GM12878 (cell line): ENCODE data around the gene WWOX. TPM values are rescaled to one million over a fixed set of nuclear protein-coding genes. Genes with fewer than 3 reads are reported as not detected.

Experiments used
- ATAC-seq: fragments of 200-7000 bp; cut with Tn5 transposase; 3 replicates; pipeline ENCODE4 v1.9.1; 2020; ENCODE audit warnings: mild to moderate bottlenecking, moderate library complexity
- BruUV-seq: library from RNA; stranded (reverse); fragments of 400-500 nt; replicated peaks from 2 replicates; lab custom pipeline; 2021; lab: Mats Ljungman, UMichigan
- CTCF ChIA-PET: fragments of 300-600 bp; sonication (Branson Sonifier 250); formaldehyde crosslinking; extraction: SDS; loops from one replicate; lab custom pipeline; 2021; ENCODE audit warnings: inconsistent platforms; lab: Yijun Ruan, JAX
- POLR2A ChIA-PET: fragments of 350-600 bp; formaldehyde crosslinking; extraction: SDS; loops from one replicate; lab custom pipeline; 2021; ENCODE audit warnings: inconsistent platforms; lab: Charles Lee
- RAD21 ChIA-PET: fragments of 300-600 bp; sonication (Branson Sonifier 250); formaldehyde crosslinking; loops from one replicate; lab custom pipeline; 2023; ENCODE audit warnings: antibody characterized with exemption; ENCODE audit not compliant: unreplicated experiment; lab: Charles Lee
- SMC1A ChIA-PET: fragments of 300-600 bp; sonication (Branson Sonifier 250); formaldehyde crosslinking; loops from one replicate; lab custom pipeline; 2023; ENCODE audit not compliant: unreplicated experiment, uncharacterized antibody; lab: Charles Lee
- DNase-seq: peaks from one replicate; pipeline ENCODE4 v3.0.0-alpha.2; 2011; ENCODE audit warnings: low read depth, low spot score
- FAIRE-seq: peaks from 3 replicates; lab custom pipeline; 2011; peaks lifted over from hg19 to GRCh38; lab: Jason Lieb, UNC
- H2AFZ ChIP-seq: 2 replicates; pipeline ENCODE4 v1.6.0; 2011; ENCODE audit warnings: low read depth, low read length, control low read depth; ENCODE audit not compliant: control insufficient read depth
- H3K27ac ChIP-seq: 2 replicates; pipeline ENCODE4 v1.5.1; 2011; ENCODE audit warnings: control low read depth; ENCODE audit not compliant: control insufficient read depth, insufficient read depth
- H3K27me3 ChIP-seq, 2 experiments: replicated peaks in 1 of 2; 2 replicates each; pipeline versions ENCODE4 v1.6.0 to v1.6.1; 2011; ENCODE audit warnings: low read length in 1 of 2; ENCODE audit not compliant: control insufficient read depth in 2 of 2, insufficient read depth in 2 of 2
- H3K36me3 ChIP-seq, 2 experiments: 2 replicates each; pipeline ENCODE4 v1.5.1; 2011; ENCODE audit warnings: low read length in 1 of 2; ENCODE audit not compliant: control insufficient read depth in 2 of 2, insufficient read depth in 2 of 2
- H3K4me1 ChIP-seq: 2 replicates; pipeline ENCODE4 v1.6.1; 2011; ENCODE audit warnings: mild to moderate bottlenecking, low read length, moderate library complexity, mixed read lengths; ENCODE audit not compliant: control insufficient read depth, insufficient read depth
- H3K4me2 ChIP-seq: 2 replicates; pipeline ENCODE4 v1.6.0; 2011; ENCODE audit warnings: control low read depth; ENCODE audit not compliant: control insufficient read depth, insufficient read depth
- H3K4me3 ChIP-seq: fragments of 200-600 bp; sonication (generic); 2 replicates; pipeline ENCODE4 v1.5.1; 2016
- H3K79me2 ChIP-seq: 2 replicates; pipeline ENCODE4 v1.6.0; 2011; ENCODE audit warnings: low read length; ENCODE audit not compliant: control insufficient read depth, insufficient read depth
- H3K9ac ChIP-seq: 2 replicates; pipeline ENCODE4 v1.8.0; 2011; ENCODE audit warnings: low read length, control low read depth, mixed read lengths; ENCODE audit not compliant: control insufficient read depth, insufficient read depth
- H3K9me3 ChIP-seq: replicated peaks from 3 replicates; pipeline ENCODE4 v1.5.1; 2011; ENCODE audit warnings: mild to moderate bottlenecking, low read length; ENCODE audit not compliant: control insufficient read depth, insufficient read depth
- H4K20me1 ChIP-seq: 2 replicates; pipeline ENCODE4 v1.6.0; 2011; ENCODE audit not compliant: control insufficient read depth, insufficient read depth
- ATF7 ChIP-seq: fragments of 450-650 bp; IDR thresholded peaks from 2 replicates; pipeline ENCODE4 v1.6.1; 2016; ENCODE audit warnings: low read depth, mild to moderate bottlenecking
- CHD2 ChIP-seq: IDR thresholded peaks from 2 replicates; pipeline ENCODE4 v1.6.1; 2011; ENCODE audit warnings: low read depth, low read length, improper control_type of control experiment, borderline replicate concordance
- CREB1 ChIP-seq: IDR thresholded peaks from 2 replicates; pipeline ENCODE4 v1.6.1; 2012; ENCODE audit warnings: low read depth, mild to moderate bottlenecking, inconsistent platforms
- DPF2 ChIP-seq: fragments of 450-650 bp; IDR thresholded peaks from 2 replicates; pipeline ENCODE4 v1.6.1; 2017; ENCODE audit warnings: mild to moderate bottlenecking
- E2F4 ChIP-seq: IDR thresholded peaks from 2 replicates; pipeline ENCODE4 v1.6.1; 2012; ENCODE audit warnings: low read depth, low read length, improper control_type of control experiment
- EP300 ChIP-seq, 2 experiments: fragments of 150-350 bp in 1 of 2; IDR thresholded peaks; 2 replicates each; pipeline ENCODE4 v1.6.1; 2011 to 2012; ENCODE audit warnings: low read depth in 2 of 2, low read length in 2 of 2, borderline replicate concordance in 1 of 2, improper control_type of control experiment in 1 of 2, inconsistent platforms in 1 of 2; ENCODE audit not compliant: control insufficient read depth in 1 of 2
- GATAD2B ChIP-seq: fragments of 450-650 bp; conservative IDR thresholded peaks from 2 replicates; pipeline ENCODE4 v1.6.1; 2017; ENCODE audit warnings: low read depth, mild to moderate bottlenecking, moderate library complexity
- HDAC2 ChIP-seq: fragments of 200-600 bp; sonication (generic); IDR thresholded peaks from 2 replicates; pipeline ENCODE4 v1.6.1; 2017
- IKZF1 ChIP-seq: fragments of 450-650 bp; conservative IDR thresholded peaks from 2 replicates; pipeline ENCODE4 v1.6.1; 2017; ENCODE audit warnings: antibody characterized with exemption, mild to moderate bottlenecking
- MTA3 ChIP-seq: IDR thresholded peaks from 2 replicates; pipeline ENCODE4 v1.6.1; 2012; ENCODE audit warnings: low read length, inconsistent platforms, borderline replicate concordance
- MYC ChIP-seq: IDR thresholded peaks from 2 replicates; pipeline ENCODE4 v1.6.1; 2011; ENCODE audit warnings: mild to moderate bottlenecking, low read length, moderate library complexity, inconsistent platforms; ENCODE audit not compliant: insufficient read depth, insufficient replicate concordance, insufficient read length, severe bottlenecking
- PKNOX1 ChIP-seq: fragments of 450-650 bp; IDR thresholded peaks from 2 replicates; pipeline ENCODE4 v1.6.1; 2016; ENCODE audit warnings: mild to moderate bottlenecking
- POLR2AphosphoS2 ChIP-seq: IDR thresholded peaks from 2 replicates; pipeline ENCODE4 v1.6.1; 2011; ENCODE audit warnings: low read depth, mild to moderate bottlenecking, low read length, improper control_type of control experiment, moderate library complexity
- RAD21 ChIP-seq: IDR thresholded peaks from 2 replicates; pipeline ENCODE4 v1.6.1; 2011; ENCODE audit warnings: mild to moderate bottlenecking, low read depth, low read length, moderate library complexity; ENCODE audit not compliant: insufficient read depth
- RB1 ChIP-seq: fragments of 450-650 bp; formaldehyde crosslinking; IDR thresholded peaks from 2 replicates; pipeline ENCODE4 v1.6.1; 2017; ENCODE audit warnings: mild to moderate bottlenecking, borderline replicate concordance
- ZBTB11 ChIP-seq: fragments of 450-650 bp; formaldehyde crosslinking; IDR thresholded peaks from 2 replicates; pipeline ENCODE4 v1.5.0; 2022; ENCODE audit warnings: mild to moderate bottlenecking, missing genetic modification characterization
- ZNF622 ChIP-seq: fragments of 450-650 bp; IDR thresholded peaks from 2 replicates; pipeline ENCODE4 v1.6.1; 2017; ENCODE audit warnings: mild to moderate bottlenecking, inconsistent platforms
- WGBS: methylation state at CpG from one replicate; pipeline ENCODE4 v1.1.6; 2016; ENCODE audit warnings: low lambda C conversion rate; ENCODE audit not compliant: insufficient replicate concordance, insufficient coverage; ENCODE audit errors: missing lambda C conversion rate; 5-methylcytosine and 5-hydroxymethylcytosine counted together
- in situ Hi-C: fragments of 300-500 bp; cut with MboI; formaldehyde crosslinking; loops from 9 replicates; pipeline ENCODE4 v1.14.3; 2018; ENCODE audit warnings: mixed read lengths
- intact Hi-C: fragments of 100-400 bp; cut with micrococcal nuclease; formaldehyde crosslinking; loops from one replicate; pipeline ENCODE4 v1.14.2; 2022; ENCODE audit not compliant: unreplicated experiment
- polyA plus RNA-seq, 11 experiments: library from polyadenylated mRNA; depleted of rRNA in 4 of 11; unstranded in 6 of 11; stranded (reverse) in 5 of 11; fragments of >200 nt; fragmentation: Nextera tagmentation in 4 of 11; fragmentation: Illumina TruSeq in 1 of 11; extraction: Ambion mirVana in 4 of 11; extraction: Trizol in 1 of 11; gene quantifications; 1 replicate in 1 of 11; 2 replicates in 10 of 11; pipeline versions ENCODE4 v1.2.1 to v1.2.3, GENCODE V29; 2011 to 2016; ENCODE audit warnings: inconsistent platforms in 2 of 11, missing spikeins in 2 of 11, low read depth in 1 of 11
- total RNA-seq, 4 experiments: library from RNA; depleted of rRNA in 3 of 4; stranded (reverse); fragments of >200 nt in 3 of 4; fragmentation: Illumina TruSeq in 1 of 4; extraction: Trizol in 1 of 4; gene quantifications; 2 replicates each; pipeline versions ENCODE4 v1.2.1 to v1.2.3, GENCODE V29; 2013 to 2021

Gene WWOX
- total and polyA plus RNA-seq, 10 of the 15 experiments (the other 5 are each of a cell fraction or from before 2014, with no cell fraction given): 2.8 to 24.4 (median 17.8) TPM

- Histone ChIP-seq H3K79me2 (no peaks in the 10 kb centered on the region), H3K27ac (no peak overlapping the region), H3K4me2 (no peak overlapping the region), H3K4me3 (no peak overlapping the region), H3K36me3 (no peaks in the 10 kb centered on the region), H3K27me3 (no peaks in the 10 kb centered on the region; a peak in 2 of 4 replicates), H3K9me3 (peaks cover 2% of the 10 kb centered on the region; the same call in 1 of the 3 replicates), H3K4me1 (no peaks in the 10 kb centered on the region), H3K9ac (no peak overlapping the region), H2AFZ (no peak overlapping the region), H4K20me1 (no peaks in the 10 kb centered on the region)
- CTCF ChIA-PET: no interaction called here
- RAD21 ChIA-PET: no interaction called here
- DNase-seq (no peak), FAIRE-seq (no peak), ATAC-seq (no peak)
- 51% methylated on average over 6 of the region's 6 CpGs for WGBS
- no TSS peak for BruUV-seq
- in situ Hi-C loops: no loop called here
- no peak for TF ChIP-seq GATAD2B
- TF ChIP-seq IKZF1: no peak
- TF ChIP-seq PKNOX1: no peak
- no peak for TF ChIP-seq MTA3
- TF ChIP-seq ZBTB11 (CRISPR knock-in tag): no peak
- no peak for TF ChIP-seq EP300 (IDR thresholded peaks at IDR 0.05; ENCODE audit: borderline replicate concordance in 1 of 2, control insufficient read depth in 1 of 2, low read depth in 2 of 2, low read length in 2 of 2)
- TF ChIP-seq ZNF622: no peak
- no peak for TF ChIP-seq RB1
- TF ChIP-seq POLR2AphosphoS2: no peak
- TF ChIP-seq HDAC2: no peak
- TF ChIP-seq CREB1: no peak
- no peak for TF ChIP-seq ATF7
- TF ChIP-seq DPF2: no peak
- TF ChIP-seq CHD2: no peak
- no peak for TF ChIP-seq E2F4
- no peak for TF ChIP-seq MYC
- no peak for TF ChIP-seq RAD21
- POLR2A ChIA-PET: no interaction called here
- intact Hi-C loops: no loop called here
- SMC1A ChIA-PET: no interaction called here
These were observed 1086.7 kb downstream of the WWOX start for GRCh38 chr16:79186196-79186595.
